Thyroid gland (tissue), 4 donors: ENCODE results near the gene PLA2G10. TPM values are rescaled to one million over a fixed set of nuclear protein-coding genes. Genes with fewer than 3 reads are reported as not detected.

Experiments used
- DNase-seq, 2 donors: peaks; one replicate each; pipeline ENCODE4 v3.0.0-alpha.2; 2019
- H3K27ac ChIP-seq, 3 donors: fragments of 200-600 bp; sonication (generic); 1 replicate in 2 of 3; 2 replicates in 1 of 3; pipeline ENCODE4 v1.5.1; 2016 to 2019; ENCODE audit warnings: mild to moderate bottlenecking in 1 of 3, moderate library complexity in 1 of 3
- H3K27me3 ChIP-seq: fragments of 200-600 bp; sonication (generic); one replicate; pipeline ENCODE4 v1.5.1; 2019
- H3K36me3 ChIP-seq, 2 donors: fragments of 200-600 bp; sonication (generic); one replicate each; pipeline ENCODE4 v1.5.1; 2016 to 2019
- H3K4me1 ChIP-seq, 2 donors: fragments of 200-600 bp; sonication (generic); one replicate each; pipeline ENCODE4 v1.5.1; 2017 to 2019
- H3K4me3 ChIP-seq, 3 donors: fragments of 200-600 bp; sonication (generic); replicated peaks in 1 of 3; 1 replicate in 2 of 3; 2 replicates in 1 of 3; pipeline ENCODE4 v1.5.1; 2016; ENCODE audit warnings: mild to moderate bottlenecking in 1 of 3
- H3K9me3 ChIP-seq: fragments of 200-600 bp; sonication (generic); one replicate; pipeline ENCODE4 v1.5.1; 2017
- CTCF ChIP-seq, 6 experiments: fragments of 200-600 bp in 3 of 6; fragments of 450-650 bp in 3 of 6; sonication (generic) in 3 of 6; IDR thresholded peaks; one replicate each; pipeline ENCODE4 v1.5.1; 2016 to 2019; ENCODE audit warnings: antibody characterized with exemption in 6 of 6, mild to moderate bottlenecking in 2 of 6, inconsistent platforms in 1 of 6, moderate library complexity in 1 of 6
- POLR2A ChIP-seq, 2 donors: fragments of 450-650 bp; IDR thresholded peaks; one replicate each; pipeline ENCODE4 v1.6.1; 2017; ENCODE audit warnings: antibody characterized with exemption in 2 of 2, mild to moderate bottlenecking in 2 of 2, moderate library complexity in 1 of 2
- WGBS, 2 donors: methylation state at CpG; one replicate each; pipeline ENCODE4 v1.1.5; 2017; 5-methylcytosine and 5-hydroxymethylcytosine counted together
- intact Hi-C: fragments of 100-400 bp; cut with DNase I; formaldehyde crosslinking; loops from one replicate; pipeline ENCODE4 v1.15.1; 2023
- total RNA-seq, 4 donors: library from RNA; depleted of rRNA; stranded (reverse); fragments of >200 nt; gene quantifications; one replicate each; pipeline ENCODE4 v1.2.3, GENCODE V29; 2016

PLA2G10 gene
- total RNA-seq, 4 donors from 2014 or later = not detected

GRCh38 chr16:14667347-14668266, 26.5 kb downstream of the PLA2G10 start:
- intact Hi-C loops = no loop called here
- Histone ChIP-seq H3K27me3 (no peaks in the 10 kb centered on the region), H3K9me3 (no peaks in the 10 kb centered on the region), H3K4me3 (no peak overlapping the region), H3K36me3 (peaks cover 50 to 61% of the 10 kb centered on the region in 2 donors), H3K27ac (no peak overlapping the region), H3K4me1 (peaks cover 0 to 7% of the 10 kb centered on the region in 2 donors)
- WGBS, 2 donors = 90 to 91% methylated on average over 16 of the region's 16 CpGs
- TF ChIP-seq CTCF (IDR thresholded peaks at IDR 0.05) = no peak
- no peak for TF ChIP-seq POLR2A (IDR thresholded peaks at IDR 0.05)
- DNase-seq = no peak

- Histone ChIP-seq H3K27ac (no peak overlapping the region), H3K9me3 (no peaks in the 10 kb centered on the region), H3K4me3 (no peak overlapping the region), H3K36me3 (peaks cover 28 to 43% of the 10 kb centered on the region in 2 donors), H3K27me3 (no peaks in the 10 kb centered on the region), H3K4me1 (peaks cover 5 to 6% of the 10 kb centered on the region in 2 donors)
- WGBS, 2 donors = 90% methylated on average over 2 of the region's 2 CpGs
- TF ChIP-seq CTCF (IDR thresholded peaks at IDR 0.05) (no peak), POLR2A (IDR thresholded peaks at IDR 0.05) (no peak)
- intact Hi-C loops = no loop called here
- DNase-seq = no peak
These were observed 36.0 kb downstream of the PLA2G10 start for GRCh38 chr16:14658063-14658462.

- H3K27me3 ChIP-seq = no peaks in the 10 kb centered on the region
- 96 to 97% methylated on average over 2 of the region's 2 CpGs for WGBS, 2 donors
- no peak overlapping the region for H3K4me3 ChIP-seq
- TF ChIP-seq CTCF (IDR thresholded peaks at IDR 0.05) (no peak), POLR2A (IDR thresholded peaks at IDR 0.05) (no peak)
- H3K9me3 ChIP-seq = no peaks in the 10 kb centered on the region
- H3K36me3 ChIP-seq = peaks cover 33 to 53% of the 10 kb centered on the region in 2 donors
- DNase-seq = no peak
- H3K4me1 ChIP-seq = peaks cover 5 to 6% of the 10 kb centered on the region in 2 donors
- intact Hi-C loops = no loop called here
- no peak overlapping the region for H3K27ac ChIP-seq
These were observed 41.4 kb downstream of the PLA2G10 start for GRCh38 chr16:14652726-14653125.

- WGBS, 2 donors = 87 to 89% methylated on average over 6 of the region's 6 CpGs
- intact Hi-C loops = no loop called here
- Histone ChIP-seq H3K36me3 (peaks cover 42 to 61% of the 10 kb centered on the region in 2 donors), H3K27ac (no peak overlapping the region), H3K4me1 (no peaks in the 10 kb centered on the region), H3K4me3 (no peak overlapping the region), H3K27me3 (no peaks in the 10 kb centered on the region), H3K9me3 (no peaks in the 10 kb centered on the region)
- TF ChIP-seq CTCF (IDR thresholded peaks at IDR 0.05) (no peak), POLR2A (IDR thresholded peaks at IDR 0.05) (no peak)
- DNase-seq = no peak
These were observed 43.5 kb downstream of the PLA2G10 start for GRCh38 chr16:14650629-14651028.

GRCh38 chr16:14649816-14650215, 44.3 kb downstream of the PLA2G10 start:
- H3K27me3 ChIP-seq = no peaks in the 10 kb centered on the region
- no peak for DNase-seq
- no peak overlapping the region for H3K4me3 ChIP-seq
- WGBS, 2 donors = 95% methylated on average over 10 of the region's 10 CpGs
- no peak overlapping the region for H3K27ac ChIP-seq
- no peaks in the 10 kb centered on the region for H3K9me3 ChIP-seq
- peaks cover 51 to 64% of the 10 kb centered on the region in 2 donors for H3K36me3 ChIP-seq
- TF ChIP-seq CTCF (IDR thresholded peaks at IDR 0.05) (no peak), POLR2A (IDR thresholded peaks at IDR 0.05) (no peak)
- intact Hi-C loops = no loop called here
- H3K4me1 ChIP-seq = no peaks in the 10 kb centered on the region
